GM12878 (cell line): ENCODE measurements around the gene MCEE. TPM values are rescaled to one million over a fixed set of nuclear protein-coding genes. Genes with fewer than 3 reads are reported as not detected.

ENCODE experiments used
- ATAC-seq: fragments of 200-7000 bp; cut with Tn5 transposase; 3 replicates; pipeline ENCODE4 v1.9.1; 2020; ENCODE audit warnings: mild to moderate bottlenecking, moderate library complexity
- BruUV-seq: library from RNA; stranded (reverse); fragments of 400-500 nt; replicated peaks from 2 replicates; lab custom pipeline; 2021; lab: Mats Ljungman, UMichigan
- CTCF ChIA-PET: fragments of 300-600 bp; sonication (Branson Sonifier 250); formaldehyde crosslinking; extraction: SDS; loops from one replicate; lab custom pipeline; 2021; ENCODE audit warnings: inconsistent platforms; lab: Yijun Ruan, JAX
- POLR2A ChIA-PET: fragments of 350-600 bp; formaldehyde crosslinking; extraction: SDS; loops from one replicate; lab custom pipeline; 2021; ENCODE audit warnings: inconsistent platforms; lab: Charles Lee
- RAD21 ChIA-PET: fragments of 300-600 bp; sonication (Branson Sonifier 250); formaldehyde crosslinking; loops from one replicate; lab custom pipeline; 2023; ENCODE audit warnings: antibody characterized with exemption; ENCODE audit not compliant: unreplicated experiment; lab: Charles Lee
- SMC1A ChIA-PET: fragments of 300-600 bp; sonication (Branson Sonifier 250); formaldehyde crosslinking; loops from one replicate; lab custom pipeline; 2023; ENCODE audit not compliant: unreplicated experiment, uncharacterized antibody; lab: Charles Lee
- DNase-seq: peaks from one replicate; pipeline ENCODE4 v3.0.0-alpha.2; 2011; ENCODE audit warnings: low read depth, low spot score
- FAIRE-seq: peaks from 3 replicates; lab custom pipeline; 2011; peaks lifted over from hg19 to GRCh38; lab: Jason Lieb, UNC
- H2AFZ ChIP-seq: 2 replicates; pipeline ENCODE4 v1.6.0; 2011; ENCODE audit warnings: low read depth, low read length, control low read depth; ENCODE audit not compliant: control insufficient read depth
- H3K27ac ChIP-seq: 2 replicates; pipeline ENCODE4 v1.5.1; 2011; ENCODE audit warnings: control low read depth; ENCODE audit not compliant: control insufficient read depth, insufficient read depth
- H3K27me3 ChIP-seq, 2 experiments: replicated peaks in 1 of 2; 2 replicates each; pipeline versions ENCODE4 v1.6.0 to v1.6.1; 2011; ENCODE audit warnings: low read length in 1 of 2; ENCODE audit not compliant: control insufficient read depth in 2 of 2, insufficient read depth in 2 of 2
- H3K36me3 ChIP-seq, 2 experiments: 2 replicates each; pipeline ENCODE4 v1.5.1; 2011; ENCODE audit warnings: low read length in 1 of 2; ENCODE audit not compliant: control insufficient read depth in 2 of 2, insufficient read depth in 2 of 2
- H3K4me1 ChIP-seq: 2 replicates; pipeline ENCODE4 v1.6.1; 2011; ENCODE audit warnings: mild to moderate bottlenecking, low read length, moderate library complexity, mixed read lengths; ENCODE audit not compliant: control insufficient read depth, insufficient read depth
- H3K4me2 ChIP-seq: 2 replicates; pipeline ENCODE4 v1.6.0; 2011; ENCODE audit warnings: control low read depth; ENCODE audit not compliant: control insufficient read depth, insufficient read depth
- H3K4me3 ChIP-seq: fragments of 200-600 bp; sonication (generic); 2 replicates; pipeline ENCODE4 v1.5.1; 2016
- H3K79me2 ChIP-seq: 2 replicates; pipeline ENCODE4 v1.6.0; 2011; ENCODE audit warnings: low read length; ENCODE audit not compliant: control insufficient read depth, insufficient read depth
- H3K9ac ChIP-seq: 2 replicates; pipeline ENCODE4 v1.8.0; 2011; ENCODE audit warnings: low read length, control low read depth, mixed read lengths; ENCODE audit not compliant: control insufficient read depth, insufficient read depth
- H3K9me3 ChIP-seq: replicated peaks from 3 replicates; pipeline ENCODE4 v1.5.1; 2011; ENCODE audit warnings: mild to moderate bottlenecking, low read length; ENCODE audit not compliant: control insufficient read depth, insufficient read depth
- H4K20me1 ChIP-seq: 2 replicates; pipeline ENCODE4 v1.6.0; 2011; ENCODE audit not compliant: control insufficient read depth, insufficient read depth
- RAD51 ChIP-seq: fragments of 450-650 bp; IDR thresholded peaks from 2 replicates; pipeline ENCODE4 v1.6.1; 2016; ENCODE audit warnings: moderate library complexity, mild to moderate bottlenecking, inconsistent platforms
- SMARCA5 ChIP-seq: fragments of 450-650 bp; IDR thresholded peaks from 2 replicates; pipeline ENCODE4 v1.6.1; 2017; ENCODE audit warnings: mild to moderate bottlenecking
- STAT3 ChIP-seq: IDR thresholded peaks from 2 replicates; pipeline ENCODE4 v1.6.1; 2011; ENCODE audit warnings: low read depth, low read length, improper control_type of control experiment
- TAF1 ChIP-seq: IDR thresholded peaks from 2 replicates; pipeline ENCODE4 v1.6.1; 2011; ENCODE audit warnings: mild to moderate bottlenecking, low read depth, low read length, borderline replicate concordance
- TARDBP ChIP-seq: IDR thresholded peaks from 2 replicates; pipeline ENCODE4 v1.6.1; 2016; ENCODE audit warnings: borderline replicate concordance
- ZBTB11 ChIP-seq: fragments of 450-650 bp; formaldehyde crosslinking; IDR thresholded peaks from 2 replicates; pipeline ENCODE4 v1.5.0; 2022; ENCODE audit warnings: mild to moderate bottlenecking, missing genetic modification characterization
- WGBS: methylation state at CpG from one replicate; pipeline ENCODE4 v1.1.6; 2016; ENCODE audit warnings: low lambda C conversion rate; ENCODE audit not compliant: insufficient replicate concordance, insufficient coverage; ENCODE audit errors: missing lambda C conversion rate; 5-methylcytosine and 5-hydroxymethylcytosine counted together
- in situ Hi-C: fragments of 300-500 bp; cut with MboI; formaldehyde crosslinking; loops from 9 replicates; pipeline ENCODE4 v1.14.3; 2018; ENCODE audit warnings: mixed read lengths
- intact Hi-C: fragments of 100-400 bp; cut with micrococcal nuclease; formaldehyde crosslinking; loops from one replicate; pipeline ENCODE4 v1.14.2; 2022; ENCODE audit not compliant: unreplicated experiment
- polyA plus RNA-seq, 11 experiments: library from polyadenylated mRNA; depleted of rRNA in 4 of 11; unstranded in 6 of 11; stranded (reverse) in 5 of 11; fragments of >200 nt; fragmentation: Nextera tagmentation in 4 of 11; fragmentation: Illumina TruSeq in 1 of 11; extraction: Ambion mirVana in 4 of 11; extraction: Trizol in 1 of 11; gene quantifications; 1 replicate in 1 of 11; 2 replicates in 10 of 11; pipeline versions ENCODE4 v1.2.1 to v1.2.3, GENCODE V29; 2011 to 2016; ENCODE audit warnings: inconsistent platforms in 2 of 11, missing spikeins in 2 of 11, low read depth in 1 of 11
- total RNA-seq, 4 experiments: library from RNA; depleted of rRNA in 3 of 4; stranded (reverse); fragments of >200 nt in 3 of 4; fragmentation: Illumina TruSeq in 1 of 4; extraction: Trizol in 1 of 4; gene quantifications; 2 replicates each; pipeline versions ENCODE4 v1.2.1 to v1.2.3, GENCODE V29; 2013 to 2021

MCEE gene
- total and polyA plus RNA-seq, 10 of the 15 experiments (the other 5 are each of a cell fraction or from before 2014, with no cell fraction given), result 17.3 to 63.4 (median 20.9) TPM

- Histone ChIP-seq H3K9me3 (no peaks in the 10 kb centered on the region), H3K27me3 (no peaks in the 10 kb centered on the region), H3K4me1 (peaks cover 29% of the 10 kb centered on the region), H3K27ac (peak overlapping the region; percentile 95), H3K36me3 (peaks cover 19 to 34% of the 10 kb centered on the region in 2 experiments), H3K4me3 (no peak overlapping the region; the same call in 1 of the 2 replicates), H4K20me1 (no peaks in the 10 kb centered on the region), H2AFZ (no peak overlapping the region), H3K79me2 (peaks cover 52% of the 10 kb centered on the region), H3K4me2 (peak overlapping the region; percentile 59)
- BruUV-seq, result no TSS peak
- SMC1A ChIA-PET, result no interaction called here
- 97% methylated on average over 8 of the region's 8 CpGs for WGBS
- CTCF ChIA-PET, result interaction anchor here (4.6 kb wide), 1 partner anchor 8 kb away, joined by 36 read pairs; no protein-coding TSS in a partner anchor
- no peak for ATAC-seq
- DNase-seq, result no peak
- in situ Hi-C loops, result no loop called here
- FAIRE-seq, result no peak
- POLR2A ChIA-PET, result interaction anchor here (1.3 kb wide), 1 partner anchor 8 kb away, joined by 5 read pairs; no protein-coding TSS in a partner anchor
- intact Hi-C loops, result loop anchor here (2.0 kb wide), 1 partner anchor 57 kb away; the partner anchor contains the start of genes MCEE and MPHOSPH10
- RAD21 ChIA-PET, result no interaction called here
- no peak for TF ChIP-seq TARDBP
- TF ChIP-seq STAT3, result no peak
- TF ChIP-seq, all 136 proteins: peak for 0
- no peak overlapping the region for H3K9ac ChIP-seq
These were observed 56.6 kb downstream of the MCEE start for GRCh38 chr2:71073475-71073874.

GRCh38 chr2:71072492-71072891 is 57.5 kb downstream of the MCEE start:
- intact Hi-C loops, result loop anchor here (2.0 kb wide), 1 partner anchor 58 kb away; the partner anchor contains the start of genes MCEE and MPHOSPH10
- H3K36me3 ChIP-seq, result peaks cover 13 to 30% of the 10 kb centered on the region in 2 experiments
- no TSS peak for BruUV-seq
- DNase-seq (no peak), FAIRE-seq (no peak), ATAC-seq (no peak)
- H4K20me1 ChIP-seq, result no peaks in the 10 kb centered on the region
- H3K9ac ChIP-seq, result peak overlapping the region; percentile 78
- peak overlapping the region; percentile 25; the same call in 1 of the 2 replicates for H2AFZ ChIP-seq
- peak overlapping the region; percentile 70 for H3K4me3 ChIP-seq
- H3K4me1 ChIP-seq, result peaks cover 29% of the 10 kb centered on the region
- in situ Hi-C loops, result no loop called here
- ChIA-PET SMC1A (interaction anchor here (1.1 to 7.6 kb wide), 6 partner anchors 8 to 61 kb away, joined by 3 to 93 read pairs (median 10); partner anchors contain the start of genes MCEE and MPHOSPH10), POLR2A (interaction anchor here (1.3 to 8.3 kb wide), 5 partner anchors 9 to 82 kb away, joined by 4 to 62 read pairs (median 6); partner anchors contain the start of genes MCEE and MPHOSPH10), RAD21 (interaction anchor here (1.0 to 5.8 kb wide), 6 partner anchors 9 to 60 kb away, joined by 3 to 77 read pairs (median 7); no protein-coding TSS in a partner anchor), CTCF (interaction anchor here (2.6 to 5.5 kb wide), 7 partner anchors 9 to 82 kb away, joined by 10 to 101 read pairs (median 36); partner anchors contain the start of genes MCEE and MPHOSPH10)
- H3K27ac ChIP-seq, result peak overlapping the region; percentile 95
- peaks cover 62% of the 10 kb centered on the region for H3K79me2 ChIP-seq
- WGBS, result 88% methylated on average over 4 of the region's 4 CpGs
- no peaks in the 10 kb centered on the region for H3K27me3 ChIP-seq
- TF ChIP-seq ZBTB11 (CRISPR knock-in tag), result 0 out of 2 replicates have a peak, but pooled peaks have one; percentile 5
- TF ChIP-seq TAF1, result no peak
- peak; percentile 52; the same call in 1 of the 2 replicates for TF ChIP-seq SMARCA5
- TF ChIP-seq RAD51, result no peak
- H3K4me2 ChIP-seq, result peak overlapping the region; percentile 99
- no peaks in the 10 kb centered on the region for H3K9me3 ChIP-seq
